A673 (cell line): ENCODE data around the gene NFIB.

Experiments
- EZH2 ChIP-seq: fragments of 200-600 bp; sonication (generic); IDR thresholded peaks from 2 replicates; pipeline ENCODE4 v1.6.1; 2017; ENCODE audit warnings: borderline replicate concordance, low read depth, mild to moderate bottlenecking, mixed read lengths, antibody characterized with exemption, low read length; ENCODE audit not compliant: poor library complexity, severe bottlenecking
- TF ChIP-seq, protein P1 (sequence below): fragments of 300-800, 200-600 bp; sonication (generic); conservative IDR thresholded peaks from 2 replicates; pipeline ENCODE4 v1.5.1; 2017; ENCODE audit warnings: low read depth, mild to moderate bottlenecking, antibody characterized with exemption, low read length, moderate library complexity, mixed read lengths

DNA sequence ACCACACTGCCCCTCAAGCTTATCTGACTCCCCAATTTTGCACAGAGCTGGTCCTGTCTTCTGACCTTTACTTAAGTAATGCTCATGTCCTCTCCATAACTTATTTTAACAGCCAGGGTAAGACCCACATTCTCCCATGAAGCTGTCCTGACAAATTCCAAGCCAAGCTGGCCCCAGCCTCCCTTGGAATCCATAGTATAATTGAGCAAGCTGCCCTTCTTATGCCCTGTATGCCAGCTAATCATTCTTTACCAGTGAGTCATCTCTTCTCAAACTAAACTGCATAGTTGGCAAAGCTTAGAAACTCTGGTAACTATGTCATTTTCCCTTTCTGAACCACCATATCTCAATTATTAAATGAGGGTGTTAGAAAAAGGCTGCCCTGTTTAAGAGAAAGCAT lies 92.4 kb downstream of the NFIB start:
- TF ChIP-seq, protein P1, sequence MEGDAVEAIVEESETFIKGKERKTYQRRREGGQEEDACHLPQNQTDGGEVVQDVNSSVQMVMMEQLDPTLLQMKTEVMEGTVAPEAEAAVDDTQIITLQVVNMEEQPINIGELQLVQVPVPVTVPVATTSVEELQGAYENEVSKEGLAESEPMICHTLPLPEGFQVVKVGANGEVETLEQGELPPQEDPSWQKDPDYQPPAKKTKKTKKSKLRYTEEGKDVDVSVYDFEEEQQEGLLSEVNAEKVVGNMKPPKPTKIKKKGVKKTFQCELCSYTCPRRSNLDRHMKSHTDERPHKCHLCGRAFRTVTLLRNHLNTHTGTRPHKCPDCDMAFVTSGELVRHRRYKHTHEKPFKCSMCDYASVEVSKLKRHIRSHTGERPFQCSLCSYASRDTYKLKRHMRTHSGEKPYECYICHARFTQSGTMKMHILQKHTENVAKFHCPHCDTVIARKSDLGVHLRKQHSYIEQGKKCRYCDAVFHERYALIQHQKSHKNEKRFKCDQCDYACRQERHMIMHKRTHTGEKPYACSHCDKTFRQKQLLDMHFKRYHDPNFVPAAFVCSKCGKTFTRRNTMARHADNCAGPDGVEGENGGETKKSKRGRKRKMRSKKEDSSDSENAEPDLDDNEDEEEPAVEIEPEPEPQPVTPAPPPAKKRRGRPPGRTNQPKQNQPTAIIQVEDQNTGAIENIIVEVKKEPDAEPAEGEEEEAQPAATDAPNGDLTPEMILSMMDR, result no peak
- no peak for TF ChIP-seq EZH2
